ENCODE results near the gene BEX4. TPM values are rescaled to one million over a fixed set of nuclear protein-coding genes. Genes with fewer than 3 reads are reported as not detected.
"Not testable (repeated sequence)": the region's sequence is repeated elsewhere in the genome, so short reads cannot be mapped to it uniquely, and the experiment has no call there.

BEX4 gene
- total RNA-seq, 2 donors from 2014 or later: 22.2 to 22.9 TPM

GRCh38 chrX:103233263-103233662, 18.4 kb downstream of the BEX4 start:
- intact Hi-C loops (cut with DNase I): no loop called here
- DNase-seq (ENCODE audit: low spot score): no peak

- intact Hi-C loops (cut with DNase I): no loop called here
These were observed 20.0 kb downstream of the BEX4 start for GRCh38 chrX:103234869-103235268.

GRCh38 chrX:103235608-103236007, 20.7 kb downstream of the BEX4 start:
- DNase-seq (ENCODE audit: low spot score); intact Hi-C loops (cut with DNase I): not testable (repeated sequence)

More at GRCh38 chrX:103234869-103235268, 20.0 kb downstream of the BEX4 start:
- no peak for DNase-seq (ENCODE audit: low spot score)

GRCh38 chrX:103236296-103236695, 21.4 kb downstream of the BEX4 start:
- intact Hi-C loops (cut with DNase I): no loop called here
- no peak for DNase-seq (ENCODE audit: low spot score)

DNA sequence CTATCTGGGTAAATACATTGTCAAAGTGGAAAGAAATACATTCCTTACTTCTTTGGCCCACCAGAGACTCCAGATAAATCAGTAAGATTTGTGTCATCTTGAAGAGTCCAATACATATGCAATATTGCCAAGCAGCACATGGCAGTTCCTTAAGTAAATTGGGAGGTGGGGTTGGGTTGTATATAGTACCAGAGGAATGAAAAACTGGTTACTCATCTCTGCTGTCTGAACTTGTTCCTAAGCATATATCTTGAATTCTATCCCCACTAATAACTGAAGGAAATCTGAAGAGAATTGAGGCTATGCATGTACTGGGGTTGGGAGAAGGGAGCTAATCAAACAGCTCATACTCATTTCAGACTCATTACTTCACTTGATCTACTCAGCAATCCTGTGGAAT, 25.2 kb downstream of the BEX4 start:
- DNase-seq (ENCODE audit: low spot score): no peak
- intact Hi-C loops (cut with DNase I): no loop called here

DNA sequence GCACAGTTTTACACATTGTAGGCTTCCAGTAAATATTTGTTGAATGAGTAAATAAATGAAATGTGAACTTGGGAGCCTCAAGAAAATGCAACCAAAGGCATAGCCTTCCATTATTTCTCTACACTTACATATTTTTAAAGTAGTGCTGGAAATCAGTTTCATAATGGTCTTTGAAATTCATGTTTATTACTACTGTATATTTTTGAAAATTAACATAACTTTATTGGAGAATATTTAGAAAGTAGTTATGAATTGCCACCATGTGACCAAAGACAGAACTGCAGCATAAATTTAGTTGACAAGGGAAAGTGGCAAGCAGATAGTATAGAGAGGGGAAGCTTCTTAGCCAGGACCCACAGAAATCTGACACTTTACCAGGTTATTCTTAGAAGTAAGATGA, 33.6 kb downstream of the BEX4 start:
- no peak for DNase-seq (ENCODE audit: low spot score)
- intact Hi-C loops (cut with DNase I): no loop called here

DNA sequence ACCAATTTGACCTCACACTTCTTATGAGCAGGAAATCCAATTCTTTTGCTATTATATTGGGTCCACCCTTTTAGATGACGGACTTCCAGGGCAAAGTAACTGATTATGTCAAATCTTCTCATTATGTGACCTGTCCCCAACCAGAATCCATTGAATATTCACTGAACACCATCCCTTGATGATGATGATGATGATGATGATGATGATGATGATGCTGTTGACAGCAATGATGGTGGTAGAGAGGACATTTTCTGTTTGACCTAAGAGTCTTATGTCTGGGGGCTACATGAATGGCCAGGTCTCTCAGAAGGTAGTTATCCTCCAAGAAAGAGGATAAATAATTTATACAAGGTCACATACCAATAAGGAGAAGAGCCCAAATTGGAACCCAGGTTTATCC, 34.9 kb downstream of the BEX4 start:
- intact Hi-C loops (cut with DNase I): loop anchor here in 1 of 2 donors (5.0 kb wide), 1 partner anchor 33 kb away; the partner anchor contains the start of gene BEX4
- no peak for DNase-seq (ENCODE audit: low spot score)

DNA sequence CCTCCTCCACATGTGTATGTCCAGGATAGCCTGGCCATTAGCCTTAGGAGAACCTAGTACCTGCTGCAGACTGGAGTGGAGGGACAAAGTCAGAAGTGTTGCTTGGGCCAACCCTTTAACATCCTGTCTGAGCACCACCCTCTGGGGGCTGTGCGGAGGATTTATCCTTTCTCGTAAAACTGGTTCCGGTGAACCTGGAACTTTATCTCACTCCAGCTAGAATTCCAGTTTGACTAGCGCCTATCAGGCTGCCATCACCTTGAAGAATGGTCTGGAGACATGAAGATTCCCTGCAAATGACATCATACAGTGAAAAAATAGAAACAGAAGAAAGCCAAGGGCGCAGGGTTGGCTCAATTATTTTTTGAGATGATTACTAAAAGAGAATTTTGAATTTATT, 36.1 kb downstream of the BEX4 start:
- DNase-seq (ENCODE audit: low spot score): no peak
- intact Hi-C loops (cut with DNase I): loop anchor here in 1 of 2 donors (5.0 kb wide), 1 partner anchor 34 kb away; the partner anchor contains the start of gene BEX4

GRCh38 chrX:103253608-103254007, 38.7 kb downstream of the BEX4 start:
- intact Hi-C loops (cut with DNase I): loop anchor here in 1 of 2 donors (5.0 kb wide), 1 partner anchor 36 kb away; the partner anchor contains the start of gene BEX4

GRCh38 chrX:103254171-103254824, 39.4 kb downstream of the BEX4 start:
- intact Hi-C loops (cut with DNase I): loop anchor here in 1 of 2 donors (5.0 kb wide), 1 partner anchor 37 kb away; the partner anchor contains the start of gene BEX4
- no peak for DNase-seq (ENCODE audit: low spot score)

More at GRCh38 chrX:103253608-103254007, 38.7 kb downstream of the BEX4 start:
- no peak for DNase-seq (ENCODE audit: low spot score)

- intact Hi-C loops (cut with DNase I): loop anchor here (5.0 kb wide), 2 partner anchors 38 to 612 kb away; partner anchors contain the start of gene BEX4 (in 1 of the 2)
- DNase-seq (ENCODE audit: low spot score): peak; percentile 93
These were observed 40.1 kb downstream of the BEX4 start, which contains the start of gene TCEAL8 for GRCh38 chrX:103254921-103255493. Gene TCEAL8, minus strand, starts transcription at chrX:103255155. Its CDS starts 1,176 bp downstream, at chrX:103253979.

DNA sequence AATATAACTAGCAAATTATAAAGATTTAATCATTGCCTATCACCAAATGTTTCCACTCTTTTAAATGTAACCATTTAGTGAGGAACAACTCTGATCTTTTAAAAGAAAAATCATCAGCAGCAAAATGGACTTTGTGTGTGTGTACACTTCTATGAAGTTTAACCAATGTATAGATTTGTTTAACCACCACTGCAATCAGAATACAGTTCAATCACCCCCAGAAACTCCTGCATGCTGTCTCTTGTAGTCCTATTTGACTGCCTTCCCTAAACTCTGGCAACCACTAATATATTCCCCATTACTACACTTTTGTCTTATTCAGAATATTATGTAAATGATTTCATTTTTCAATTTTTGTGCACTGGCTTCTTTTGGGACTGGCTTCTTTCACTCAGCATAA, 41.7 kb downstream of the BEX4 start:
- intact Hi-C loops (cut with DNase I): loop anchor here in 1 of 2 donors (5.0 kb wide), 1 partner anchor 611 kb away; no protein-coding TSS in a partner anchor
- no peak for DNase-seq (ENCODE audit: low spot score)

DNA sequence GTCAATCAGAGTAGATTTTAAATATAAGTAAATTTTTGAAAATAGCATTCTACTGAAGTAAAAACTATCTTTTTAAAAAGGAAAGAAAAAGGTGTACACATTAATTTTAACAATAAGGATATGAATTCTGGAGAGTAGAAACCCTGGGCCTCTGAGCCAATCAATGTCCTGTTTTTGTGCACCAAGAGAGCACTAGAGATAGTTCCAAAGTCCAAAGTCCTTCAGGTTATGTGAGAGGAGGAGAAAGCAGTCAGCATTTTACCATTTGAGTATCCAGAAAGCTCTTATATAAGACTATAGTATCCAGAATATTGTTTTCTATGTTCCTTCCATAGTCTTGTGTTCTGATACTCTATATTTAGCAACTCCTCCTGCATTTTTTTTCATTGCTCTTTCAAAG, 43.4 kb downstream of the BEX4 start:
- intact Hi-C loops (cut with DNase I): loop anchor here in 1 of 2 donors (5.0 kb wide), 1 partner anchor 609 kb away; no protein-coding TSS in a partner anchor
- DNase-seq (ENCODE audit: low spot score): no peak

Other genes with a start within 250 kb of the BEX4 start
- under 1 TPM; 0.76 to 0.83 TPM for gene BEX1, start 150.9 kb upstream of the BEX4 start, total RNA-seq
- 1 to 10 TPM; 1.2 to 3.1 TPM for gene NXF3, start 122.0 kb upstream of the BEX4 start, total RNA-seq
- 10 to 100 TPM; 41.1 to 51.6 TPM for gene TCEAL8, start 40.0 kb downstream of the BEX4 start, total RNA-seq
- gene TCEAL5, start 61.6 kb downstream of the BEX4 start, total RNA-seq: under 1 TPM; 0.33 to 0.46 TPM
- gene BEX2, start 95.9 kb downstream of the BEX4 start, total RNA-seq: under 1 TPM in 1 of 2 donors, not detected in 1; 0.57 TPM
- gene TCEAL7, start 115.1 kb downstream of the BEX4 start, total RNA-seq: 10 to 100 TPM in 1 of 2 donors, 1 to 10 TPM in 1; 7.5 to 11.6 TPM
- gene TCEAL9, start 141.4 kb downstream of the BEX4 start, total RNA-seq: 10 to 100 TPM; 45.8 to 54.6 TPM
- gene BEX3, start 161.4 kb downstream of the BEX4 start, total RNA-seq: 10 to 100 TPM; 45.2 to 85.3 TPM

Measured in posterior vena cava (tissue), 2 donors.